GM12878 (cell line): Measurements from ENCODE around the gene HMMR. TPM values are rescaled to one million over a fixed set of nuclear protein-coding genes. Genes with fewer than 3 reads are reported as not detected.
A peak's percentile ranks its signal among the peaks of the same experiment; 100 is the strongest.

Source experiments
- ATAC-seq: fragments of 200-7000 bp; cut with Tn5 transposase; 3 replicates; pipeline ENCODE4 v1.9.1; 2020; ENCODE audit warnings: mild to moderate bottlenecking, moderate library complexity
- BruUV-seq: library from RNA; stranded (reverse); fragments of 400-500 nt; replicated peaks from 2 replicates; lab custom pipeline; 2021; lab: Mats Ljungman, UMichigan
- CTCF ChIA-PET: fragments of 300-600 bp; sonication (Branson Sonifier 250); formaldehyde crosslinking; extraction: SDS; loops from one replicate; lab custom pipeline; 2021; ENCODE audit warnings: inconsistent platforms; lab: Yijun Ruan, JAX
- POLR2A ChIA-PET: fragments of 350-600 bp; formaldehyde crosslinking; extraction: SDS; loops from one replicate; lab custom pipeline; 2021; ENCODE audit warnings: inconsistent platforms; lab: Charles Lee
- RAD21 ChIA-PET: fragments of 300-600 bp; sonication (Branson Sonifier 250); formaldehyde crosslinking; loops from one replicate; lab custom pipeline; 2023; ENCODE audit warnings: antibody characterized with exemption; ENCODE audit not compliant: unreplicated experiment; lab: Charles Lee
- SMC1A ChIA-PET: fragments of 300-600 bp; sonication (Branson Sonifier 250); formaldehyde crosslinking; loops from one replicate; lab custom pipeline; 2023; ENCODE audit not compliant: unreplicated experiment, uncharacterized antibody; lab: Charles Lee
- DNase-seq: peaks from one replicate; pipeline ENCODE4 v3.0.0-alpha.2; 2011; ENCODE audit warnings: low read depth, low spot score
- FAIRE-seq: peaks from 3 replicates; lab custom pipeline; 2011; peaks lifted over from hg19 to GRCh38; lab: Jason Lieb, UNC
- H2AFZ ChIP-seq: 2 replicates; pipeline ENCODE4 v1.6.0; 2011; ENCODE audit warnings: low read depth, low read length, control low read depth; ENCODE audit not compliant: control insufficient read depth
- H3K27ac ChIP-seq: 2 replicates; pipeline ENCODE4 v1.5.1; 2011; ENCODE audit warnings: control low read depth; ENCODE audit not compliant: control insufficient read depth, insufficient read depth
- H3K27me3 ChIP-seq, 2 experiments: replicated peaks in 1 of 2; 2 replicates each; pipeline versions ENCODE4 v1.6.0 to v1.6.1; 2011; ENCODE audit warnings: low read length in 1 of 2; ENCODE audit not compliant: control insufficient read depth in 2 of 2, insufficient read depth in 2 of 2
- H3K36me3 ChIP-seq, 2 experiments: 2 replicates each; pipeline ENCODE4 v1.5.1; 2011; ENCODE audit warnings: low read length in 1 of 2; ENCODE audit not compliant: control insufficient read depth in 2 of 2, insufficient read depth in 2 of 2
- H3K4me1 ChIP-seq: 2 replicates; pipeline ENCODE4 v1.6.1; 2011; ENCODE audit warnings: mild to moderate bottlenecking, low read length, moderate library complexity, mixed read lengths; ENCODE audit not compliant: control insufficient read depth, insufficient read depth
- H3K4me2 ChIP-seq: 2 replicates; pipeline ENCODE4 v1.6.0; 2011; ENCODE audit warnings: control low read depth; ENCODE audit not compliant: control insufficient read depth, insufficient read depth
- H3K4me3 ChIP-seq: fragments of 200-600 bp; sonication (generic); 2 replicates; pipeline ENCODE4 v1.5.1; 2016
- H3K79me2 ChIP-seq: 2 replicates; pipeline ENCODE4 v1.6.0; 2011; ENCODE audit warnings: low read length; ENCODE audit not compliant: control insufficient read depth, insufficient read depth
- H3K9ac ChIP-seq: 2 replicates; pipeline ENCODE4 v1.8.0; 2011; ENCODE audit warnings: low read length, control low read depth, mixed read lengths; ENCODE audit not compliant: control insufficient read depth, insufficient read depth
- H3K9me3 ChIP-seq: replicated peaks from 3 replicates; pipeline ENCODE4 v1.5.1; 2011; ENCODE audit warnings: mild to moderate bottlenecking, low read length; ENCODE audit not compliant: control insufficient read depth, insufficient read depth
- H4K20me1 ChIP-seq: 2 replicates; pipeline ENCODE4 v1.6.0; 2011; ENCODE audit not compliant: control insufficient read depth, insufficient read depth
- RAD51 ChIP-seq: fragments of 450-650 bp; IDR thresholded peaks from 2 replicates; pipeline ENCODE4 v1.6.1; 2016; ENCODE audit warnings: moderate library complexity, mild to moderate bottlenecking, inconsistent platforms
- ZNF592 ChIP-seq: fragments of 450-650 bp; IDR thresholded peaks from 2 replicates; pipeline ENCODE4 v1.6.1; 2017; ENCODE audit warnings: mild to moderate bottlenecking, moderate library complexity
- WGBS: methylation state at CpG from one replicate; pipeline ENCODE4 v1.1.6; 2016; ENCODE audit warnings: low lambda C conversion rate; ENCODE audit not compliant: insufficient replicate concordance, insufficient coverage; ENCODE audit errors: missing lambda C conversion rate; 5-methylcytosine and 5-hydroxymethylcytosine counted together
- in situ Hi-C: fragments of 300-500 bp; cut with MboI; formaldehyde crosslinking; loops from 9 replicates; pipeline ENCODE4 v1.14.3; 2018; ENCODE audit warnings: mixed read lengths
- intact Hi-C: fragments of 100-400 bp; cut with micrococcal nuclease; formaldehyde crosslinking; loops from one replicate; pipeline ENCODE4 v1.14.2; 2022; ENCODE audit not compliant: unreplicated experiment
- polyA plus RNA-seq, 11 experiments: library from polyadenylated mRNA; depleted of rRNA in 4 of 11; unstranded in 6 of 11; stranded (reverse) in 5 of 11; fragments of >200 nt; fragmentation: Nextera tagmentation in 4 of 11; fragmentation: Illumina TruSeq in 1 of 11; extraction: Ambion mirVana in 4 of 11; extraction: Trizol in 1 of 11; gene quantifications; 1 replicate in 1 of 11; 2 replicates in 10 of 11; pipeline versions ENCODE4 v1.2.1 to v1.2.3, GENCODE V29; 2011 to 2016; ENCODE audit warnings: inconsistent platforms in 2 of 11, missing spikeins in 2 of 11, low read depth in 1 of 11
- total RNA-seq, 4 experiments: library from RNA; depleted of rRNA in 3 of 4; stranded (reverse); fragments of >200 nt in 3 of 4; fragmentation: Illumina TruSeq in 1 of 4; extraction: Trizol in 1 of 4; gene quantifications; 2 replicates each; pipeline versions ENCODE4 v1.2.1 to v1.2.3, GENCODE V29; 2013 to 2021

HMMR gene
- total and polyA plus RNA-seq, 10 of the 15 experiments (the other 5 are each of a cell fraction or from before 2014, with no cell fraction given) = 44.1 to 122 (median 64.2) TPM

GRCh38 chr5:163506726-163507125 is 46.3 kb downstream of the HMMR start:
- H3K4me2 ChIP-seq = peak overlapping the region; percentile 56
- peak overlapping the region; percentile 43 for H3K27ac ChIP-seq
- peaks cover 66% of the 10 kb centered on the region for H3K79me2 ChIP-seq
- no peak overlapping the region for H2AFZ ChIP-seq
- no TSS peak for BruUV-seq
- no peak for ATAC-seq
- POLR2A ChIA-PET = interaction anchor here (3.3 kb wide), 1 partner anchor 46 kb away, joined by 45 read pairs; the partner anchor contains the start of genes HMMR and NUDCD2
- no peaks in the 10 kb centered on the region for H3K27me3 ChIP-seq
- intact Hi-C loops (loop anchor here (5.0 kb wide), 1 partner anchor 409 kb away; no protein-coding TSS in a partner anchor), in situ Hi-C loops (no loop called here)
- WGBS = 0% methylated on average over 8 of the region's 8 CpGs
- peak overlapping the region; percentile 93 for H3K9ac ChIP-seq
- DNase-seq = no peak
- TF ChIP-seq RAD51 (0 out of 2 replicates have a peak, but pooled peaks have one; percentile 13), ZNF592 (no peak)
- H3K36me3 ChIP-seq = peaks cover 0 to 2% of the 10 kb centered on the region in 2 experiments; a peak in 1 of 4 replicates
- peaks cover 3% of the 10 kb centered on the region; the same call in 1 of the 2 replicates for H3K4me1 ChIP-seq
- peak overlapping the region; percentile 66 for H3K4me3 ChIP-seq
- SMC1A ChIA-PET = interaction anchor here (0.7 to 1.6 kb wide), 5 partner anchors 33 to 67 kb away, joined by 3 to 7 read pairs (median 3); partner anchors contain the start of genes HMMR and NUDCD2
- CTCF ChIA-PET = interaction anchor here (1.0 kb wide), 1 partner anchor 33 kb away, joined by 4 read pairs; no protein-coding TSS in a partner anchor
- no peak for FAIRE-seq
- RAD21 ChIA-PET = interaction anchor here (0.7 to 2.7 kb wide), 2 partner anchors 34 to 42 kb away, joined by 4 to 7 read pairs; no protein-coding TSS in a partner anchor
- H3K9me3 ChIP-seq = no peaks in the 10 kb centered on the region
- no peaks in the 10 kb centered on the region for H4K20me1 ChIP-seq
